GM12873 (cell line): Measurements from ENCODE around the gene TBCK.

Experiments
- CTCF ChIP-seq: IDR thresholded peaks from 2 replicates; pipeline ENCODE4 v1.5.1; 2012; ENCODE audit warnings: low read depth, mild to moderate bottlenecking, moderate library complexity, low read length, control low read depth; ENCODE audit not compliant: insufficient read depth; ENCODE audit errors: missing control alignments

The TBCK gene

GRCh38 chr4:106299977-106300376, 16.0 kb downstream of the TBCK start:
- no peak for TF ChIP-seq CTCF

GRCh38 chr4:106297245-106298035, 18.6 kb downstream of the TBCK start:
- TF ChIP-seq CTCF = no peak

- no peak for TF ChIP-seq CTCF
Observed at GRCh38 chr4:106294062-106294461, 21.9 kb downstream of the TBCK start.

GRCh38 chr4:106291678-106292077, 24.3 kb downstream of the TBCK start:
- no peak for TF ChIP-seq CTCF

- TF ChIP-seq CTCF = no peak
Observed at GRCh38 chr4:106289737-106290136, 26.3 kb downstream of the TBCK start.

GRCh38 chr4:106287353-106287969, 28.5 kb downstream of the TBCK start:
- TF ChIP-seq CTCF = no peak

GRCh38 chr4:106286611-106287010, 29.4 kb downstream of the TBCK start:
- no peak for TF ChIP-seq CTCF
